Keratinocyte (primary cell): ENCODE measurements around the gene TBC1D22B.

ENCODE experiments used
- CTCF ChIP-seq, 3 experiments: IDR thresholded peaks in 1 of 3; conservative IDR thresholded peaks in 1 of 3; optimal IDR thresholded peaks in 1 of 3; 2 replicates in 2 of 3; 3 replicates in 1 of 3; pipeline versions ENCODE3 to v1.5.1; 2011; ENCODE audit warnings: low read length in 3 of 3, mild to moderate bottlenecking in 3 of 3, moderate library complexity in 2 of 3, control low read depth in 1 of 3, inconsistent platforms in 1 of 3; ENCODE audit not compliant: insufficient read depth in 2 of 3; ENCODE audit errors: extremely low read depth in 1 of 3
- EZH2 ChIP-seq: IDR thresholded peaks from one replicate; pipeline ENCODE4 v1.6.1; 2012; ENCODE audit warnings: inconsistent platforms, mild to moderate bottlenecking, low read length, moderate library complexity

DNA sequence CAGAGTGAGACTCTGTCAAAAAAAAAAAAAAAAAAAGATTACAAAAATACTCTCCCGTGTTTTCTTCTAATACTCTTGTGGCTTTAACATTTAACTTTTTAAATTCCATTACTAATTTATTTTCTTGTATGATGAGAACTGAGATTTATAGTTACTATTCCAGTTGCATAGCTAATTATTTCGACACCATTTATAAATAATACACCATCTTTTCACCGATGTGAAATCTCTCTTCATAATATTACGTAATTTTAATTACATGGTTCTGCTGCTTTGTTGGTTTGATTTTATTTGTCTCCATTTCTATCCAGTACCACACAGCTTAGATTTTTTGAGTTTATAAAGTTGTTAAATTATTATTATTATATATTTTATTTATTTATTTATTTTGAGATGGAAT, 42.4 kb downstream of the TBC1D22B start:
- no peak for TF ChIP-seq CTCF (optimal IDR thresholded peaks at IDR 0.05 in 1 of 3, IDR thresholded peaks at IDR 0.05 in 1 of 3, conservative IDR thresholded peaks at IDR 0.05 in 1 of 3; ENCODE audit: extremely low read depth in 1 of 3, insufficient read depth in 2 of 3, low read length in 3 of 3)
- TF ChIP-seq EZH2 = no peak
